Natural killer cell (primary cell): ENCODE data around the gene DPP9. TPM values are rescaled to one million over a fixed set of nuclear protein-coding genes. Genes with fewer than 3 reads are reported as not detected.
"Not testable (repeated sequence)": the region's sequence is repeated elsewhere in the genome, so short reads cannot be mapped to it uniquely, and the experiment has no call there.

ENCODE experiments used
- ATAC-seq, 3 donors: fragments of 150-1000 bp in 2 of 3; fragments of 200-7000 bp in 1 of 3; cut with Tn5 transposase; 1 replicate in 1 of 3; 2 replicates in 2 of 3; pipeline ENCODE4 v1.10.0; 2021; ENCODE audit warnings: mild to moderate bottlenecking in 2 of 3, moderate library complexity in 2 of 3
- DNase-seq, 2 donors: peaks; one replicate each; pipeline versions ENCODE4 v3.0.0 to v3.0.0-alpha.2; 2013 to 2021; ENCODE audit warnings: mixed read lengths in 1 of 2
- H3K27ac ChIP-seq: one replicate; pipeline ENCODE4 v1.5.1; 2013; ENCODE audit warnings: mild to moderate bottlenecking, low read length
- H3K27me3 ChIP-seq: one replicate; pipeline ENCODE4 v1.6.1; 2013; ENCODE audit warnings: low read length; ENCODE audit not compliant: control insufficient read depth, insufficient read depth
- H3K36me3 ChIP-seq: one replicate; pipeline ENCODE4 v1.6.1; 2013; ENCODE audit warnings: low read length; ENCODE audit not compliant: control insufficient read depth, insufficient read depth
- H3K4me1 ChIP-seq: one replicate; pipeline ENCODE4 v1.6.1; 2013; ENCODE audit warnings: low read length; ENCODE audit not compliant: control insufficient read depth, insufficient read depth
- H3K4me3 ChIP-seq: one replicate; pipeline ENCODE4 v1.5.1; 2013; ENCODE audit warnings: low read length
- H3K9me3 ChIP-seq: one replicate; pipeline ENCODE4 v1.6.1; 2013; ENCODE audit warnings: low read length; ENCODE audit not compliant: control insufficient read depth, insufficient read depth
- H3K27ac Mint-ChIP-seq, 2 donors: one replicate each; pipeline ENCODE4 v1.8.0; 2022; ENCODE audit warnings: mild to moderate bottlenecking in 2 of 2, mixed read lengths in 2 of 2, moderate library complexity in 1 of 2
- H3K27me3 Mint-ChIP-seq, 2 donors: one replicate each; pipeline ENCODE4 v1.8.0; 2022; ENCODE audit warnings: low read depth in 2 of 2, mixed read lengths in 2 of 2
- H3K36me3 Mint-ChIP-seq: one replicate; pipeline ENCODE4 v1.8.0; 2022; ENCODE audit warnings: mixed read lengths
- H3K4me1 Mint-ChIP-seq, 2 donors: one replicate each; pipeline ENCODE4 v1.8.0; 2022; ENCODE audit warnings: mixed read lengths in 2 of 2
- H3K4me3 Mint-ChIP-seq: one replicate; pipeline ENCODE4 v1.8.0; 2022; ENCODE audit warnings: mild to moderate bottlenecking, moderate library complexity, mixed read lengths
- H3K9me3 Mint-ChIP-seq, 2 donors: one replicate each; pipeline ENCODE4 v1.8.0; 2022; ENCODE audit warnings: mixed read lengths in 2 of 2
- CTCF ChIP-seq: fragments of 200-600 bp; IDR thresholded peaks from one replicate; pipeline ENCODE4 v1.8.0; 2022; ENCODE audit warnings: antibody characterized with exemption
- WGBS: methylation state at CpG from one replicate; pipeline ENCODE4 v1.1.7; 2013; ENCODE audit warnings: missing lambda C conversion rate; ENCODE audit not compliant: insufficient coverage; 5-methylcytosine and 5-hydroxymethylcytosine counted together
- intact Hi-C: fragments of 100-400 bp; cut with micrococcal nuclease; formaldehyde crosslinking; loops from one replicate; pipeline ENCODE4 v1.14.2; 2022
- total RNA-seq, 4 donors: library from RNA; stranded (reverse); fragments of 120-200 nt in 1 of 4; gene quantifications; one replicate each; pipeline versions ENCODE4 v1.2.3 to v1.2.4, GENCODE V29; 2013 to 2022

The DPP9 gene
- total RNA-seq, 3 donors from 2014 or later (not counting 1 experiment from before 2014, with no cell fraction given): 133 to 183 (median 165) TPM

DNA sequence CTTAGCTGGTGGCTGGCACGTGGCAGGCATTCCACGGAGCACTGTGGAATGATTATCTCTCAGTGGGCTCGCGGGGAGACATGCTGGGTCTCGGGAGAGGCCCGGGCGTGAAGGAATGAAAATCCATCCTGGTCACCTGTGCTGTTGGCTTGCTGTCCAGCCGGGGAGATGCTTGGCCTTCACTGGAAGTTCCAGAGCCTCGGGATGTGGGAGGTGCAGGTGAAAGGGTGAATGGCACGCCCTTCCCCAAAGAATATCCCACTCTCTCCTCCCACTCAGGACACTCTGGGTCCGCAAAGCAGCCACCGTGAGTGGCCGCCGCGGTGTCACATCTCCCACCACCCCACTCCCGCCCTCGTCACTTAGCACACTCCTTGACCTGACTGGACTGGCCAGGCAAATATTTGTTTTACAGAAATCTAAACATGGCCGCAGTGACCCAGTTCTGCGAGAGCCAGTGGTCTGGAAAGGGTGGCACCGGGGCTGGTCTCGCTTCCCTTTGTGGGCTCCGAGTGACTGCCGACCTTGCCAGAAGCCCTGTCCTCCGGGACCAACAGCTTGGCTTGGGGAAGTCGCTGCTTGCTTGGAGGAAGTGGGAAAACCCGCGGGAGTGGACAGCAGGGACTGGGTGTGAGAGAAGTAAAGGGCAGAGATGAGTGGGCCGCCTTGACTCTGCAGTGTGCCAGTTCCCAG lies 8.0 kb downstream of the DPP9 start:
- DNase-seq (no peak), ATAC-seq (no peak)
- intact Hi-C loops: no loop called here
- peaks cover 8% of the 10 kb centered on the region for H3K36me3 Mint-ChIP-seq
- TF ChIP-seq CTCF: no peak
- no peak overlapping the region for H3K4me3 Mint-ChIP-seq
- peaks cover 0 to 12% of the 10 kb centered on the region in 2 donors for H3K4me1 Mint-ChIP-seq
- H3K27me3 Mint-ChIP-seq: no peaks in the 10 kb centered on the region
- 93% methylated on average over 27 of the region's 28 CpGs for WGBS
- Histone ChIP-seq H3K4me1 (peaks cover 8% of the 10 kb centered on the region), H3K27ac (no peak overlapping the region), H3K4me3 (no peak overlapping the region), H3K36me3 (peaks cover 88% of the 10 kb centered on the region), H3K27me3 (no peaks in the 10 kb centered on the region), H3K9me3 (no peaks in the 10 kb centered on the region)
- no peak overlapping the region for H3K27ac Mint-ChIP-seq
- H3K9me3 Mint-ChIP-seq: no peaks in the 10 kb centered on the region

DNA sequence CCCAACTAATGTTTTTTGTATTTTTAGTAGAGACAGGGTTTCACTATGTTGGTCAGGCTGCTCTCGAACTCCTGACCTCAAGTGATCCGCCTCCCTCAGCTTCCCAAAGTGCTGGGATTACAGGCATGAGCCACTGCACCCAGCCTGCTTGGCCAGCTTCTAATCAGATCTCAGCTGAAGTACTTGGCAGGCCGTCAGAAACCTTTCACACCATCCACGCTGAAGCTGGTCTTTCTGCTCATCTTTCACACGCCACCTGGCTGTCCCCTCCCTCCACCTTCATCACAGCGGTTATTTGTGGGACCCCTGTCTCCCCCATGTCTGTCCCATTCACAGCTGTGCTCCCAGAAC lies 8.5 kb downstream of the DPP9 start:
- H3K36me3 Mint-ChIP-seq: not testable (repeated sequence)

DNA sequence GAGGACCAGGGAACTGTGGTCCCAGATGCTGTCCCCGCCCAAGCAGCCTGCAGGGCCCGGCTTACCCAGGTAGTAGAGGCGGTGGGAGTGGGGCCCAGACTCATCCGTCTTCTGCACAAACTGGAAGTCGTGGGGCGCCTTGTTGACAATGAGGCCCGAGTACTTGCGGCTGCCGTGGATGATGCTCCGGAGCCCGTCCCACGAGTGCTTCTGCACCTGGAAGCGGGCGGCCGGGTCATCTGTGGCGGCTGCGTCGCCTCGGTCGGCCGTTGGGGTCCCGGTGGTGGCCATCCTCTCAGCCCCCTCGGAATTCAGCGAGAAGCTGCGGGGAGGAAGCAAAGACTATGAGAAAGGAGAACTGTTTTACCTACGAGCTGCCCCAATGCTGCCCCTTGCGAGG lies 9.6 kb downstream of the DPP9 start:
- H3K4me1 ChIP-seq: peaks cover 22% of the 10 kb centered on the region
- no peak overlapping the region for H3K4me3 Mint-ChIP-seq
- H3K27me3 Mint-ChIP-seq: no peaks in the 10 kb centered on the region
- peaks cover 80% of the 10 kb centered on the region for H3K36me3 ChIP-seq
- DNase-seq (no peak), ATAC-seq (no peak)
- H3K9me3 ChIP-seq: no peaks in the 10 kb centered on the region
- H3K9me3 Mint-ChIP-seq: no peaks in the 10 kb centered on the region
- peaks cover 8% of the 10 kb centered on the region for H3K36me3 Mint-ChIP-seq
- no peak for TF ChIP-seq CTCF
- whole genome bisulfite sequencing: 98% methylated on average over 27 of the region's 27 CpGs
- intact Hi-C loops: no loop called here
- H3K27ac ChIP-seq: no peak overlapping the region
- H3K27me3 ChIP-seq: no peaks in the 10 kb centered on the region
- H3K4me3 ChIP-seq: no peak overlapping the region
- peaks cover 6 to 21% of the 10 kb centered on the region in 2 donors for H3K4me1 Mint-ChIP-seq
- H3K27ac Mint-ChIP-seq: no peak overlapping the region

More for the DNA sequence above, 8.5 kb downstream of the DPP9 start:
- H3K4me3 ChIP-seq, ATAC-seq, DNase-seq, H3K9me3 Mint-ChIP-seq, H3K9me3 ChIP-seq, H3K27ac Mint-ChIP-seq, intact Hi-C loops, H3K27ac ChIP-seq, H3K4me3 Mint-ChIP-seq, H3K27me3 Mint-ChIP-seq, H3K27me3 ChIP-seq: not testable (repeated sequence)
- H3K36me3 ChIP-seq: peaks cover 88% of the 10 kb centered on the region
- peaks cover 0 to 11% of the 10 kb centered on the region in 2 donors for H3K4me1 Mint-ChIP-seq
- H3K4me1 ChIP-seq: peaks cover 11% of the 10 kb centered on the region
- 98% methylated on average over 6 of the region's 6 CpGs for WGBS

- intact Hi-C loops: no loop called here
- peaks cover 74% of the 10 kb centered on the region for H3K36me3 ChIP-seq
- H3K4me1 ChIP-seq: peaks cover 28% of the 10 kb centered on the region
- H3K4me3 ChIP-seq: no peak overlapping the region
- Mint-ChIP-seq H3K9me3 (no peaks in the 10 kb centered on the region), H3K36me3 (peaks cover 8% of the 10 kb centered on the region), H3K27ac (no peak overlapping the region), H3K27me3 (no peaks in the 10 kb centered on the region), H3K4me1 (peaks cover 12 to 25% of the 10 kb centered on the region in 2 donors), H3K4me3 (no peak overlapping the region)
- ATAC-seq (no peak), DNase-seq (no peak)
- no peak overlapping the region for H3K27ac ChIP-seq
- no peaks in the 10 kb centered on the region for H3K27me3 ChIP-seq
- no peak for TF ChIP-seq CTCF
- no peaks in the 10 kb centered on the region for H3K9me3 ChIP-seq
- 93% methylated on average over 32 of the region's 32 CpGs for WGBS
Observed at GRCh38 chr19:4713384-4713951, 10.2 kb downstream of the DPP9 start.
